SK-N-SH (cell line): Measurements from ENCODE around the gene KRT80. TPM values are rescaled to one million over a fixed set of nuclear protein-coding genes. Genes with fewer than 3 reads are reported as not detected.

Source experiments
- CTCF ChIA-PET: fragments of 300-600, 350-600 bp; formaldehyde crosslinking; extraction: SDS; loops from one replicate; lab custom pipeline; 2021; lab: Yijun Ruan, JAX
- POLR2A ChIA-PET: fragments of 350-600 bp; sonication (Branson Sonifier 250); formaldehyde crosslinking; extraction: SDS; loops from one replicate; lab custom pipeline; 2020; ENCODE audit warnings: antibody characterized with exemption, inconsistent platforms; lab: Yijun Ruan, JAX
- DNase-seq: peaks from one replicate; pipeline ENCODE4 v3.0.0; 2012
- H2AFZ ChIP-seq: fragments of 200-600 bp; sonication (generic); 2 replicates; pipeline ENCODE4 v1.8.1; 2016; ENCODE audit warnings: antibody characterized with exemption, mild to moderate bottlenecking, low read depth
- H3F3A ChIP-seq: fragments of 200-600 bp; sonication (generic); replicated peaks from 2 replicates; pipeline ENCODE3; 2016; ENCODE audit warnings: antibody characterized with exemption, mild to moderate bottlenecking; ENCODE audit not compliant: insufficient read depth
- H3K27ac ChIP-seq, 2 experiments: fragments of 200-500 bp in 1 of 2; fragments of 200-600 bp in 1 of 2; sonication (Bioruptor generic) in 1 of 2; sonication (generic), shearing (Covaris generic) in 1 of 2; 2 replicates each; pipeline versions ENCODE4 v1.5.1 to v1.6.1; 2014 to 2016; ENCODE audit warnings: low read depth in 2 of 2, inconsistent platforms in 1 of 2, low read length in 1 of 2, mild to moderate bottlenecking in 1 of 2, mixed read lengths in 1 of 2
- H3K27me3 ChIP-seq: fragments of 200-600 bp; sonication (generic), shearing (Covaris generic); 2 replicates; pipeline ENCODE4 v1.6.1; 2016; ENCODE audit warnings: mixed run types; ENCODE audit not compliant: insufficient read depth
- H3K36me3 ChIP-seq, 2 experiments: fragments of 200-500 bp in 1 of 2; fragments of 200-600 bp in 1 of 2; sonication (Bioruptor generic) in 1 of 2; sonication (generic) in 1 of 2; replicated peaks in 1 of 2; 2 replicates each; pipeline versions ENCODE3 to v1.5.1; 2014 to 2016; ENCODE audit warnings: low read length in 1 of 2, mild to moderate bottlenecking in 1 of 2; ENCODE audit not compliant: insufficient read depth in 2 of 2, control insufficient read depth in 1 of 2
- H3K4me1 ChIP-seq, 2 experiments: fragments of 200-500 bp in 1 of 2; fragments of 200-600 bp in 1 of 2; sonication (Bioruptor generic) in 1 of 2; sonication (generic), shearing (Covaris generic) in 1 of 2; 2 replicates each; pipeline versions ENCODE4 v1.5.1 to v1.6.1; 2014 to 2016; ENCODE audit warnings: low read depth in 1 of 2, low read length in 1 of 2, mixed run types in 1 of 2; ENCODE audit not compliant: insufficient read depth in 2 of 2, control insufficient read depth in 1 of 2
- H3K4me2 ChIP-seq: fragments of 200-600 bp; sonication (generic), shearing (Covaris generic); 2 replicates; pipeline ENCODE4 v1.6.1; 2017; ENCODE audit warnings: mixed run types
- H3K4me3 ChIP-seq, 2 experiments: fragments of 200-500 bp in 1 of 2; fragments of 200-600 bp in 1 of 2; sonication (Bioruptor generic) in 1 of 2; sonication (generic), shearing (Covaris generic) in 1 of 2; 2 replicates each; pipeline versions ENCODE4 v1.5.1 to v1.8.1; 2014 to 2016; ENCODE audit warnings: low read depth in 2 of 2, inconsistent platforms in 1 of 2, low read length in 1 of 2, mild to moderate bottlenecking in 1 of 2, mixed read lengths in 1 of 2, moderate library complexity in 1 of 2
- H3K79me2 ChIP-seq: fragments of 200-600 bp; sonication (generic); 2 replicates; pipeline ENCODE4 v1.8.1; 2017; ENCODE audit warnings: mild to moderate bottlenecking; ENCODE audit not compliant: insufficient read depth
- H3K9ac ChIP-seq: fragments of 200-600 bp; sonication (generic); 2 replicates; pipeline ENCODE4 v1.6.1; 2017; ENCODE audit warnings: mixed run types
- H3K9me2 ChIP-seq: fragments of 200-600 bp; sonication (generic); 2 replicates; pipeline ENCODE4 v1.6.1; 2017; ENCODE audit warnings: mixed run types
- H3K9me3 ChIP-seq: fragments of 200-600 bp; sonication (generic); 2 replicates; pipeline ENCODE4 v1.6.1; 2017; ENCODE audit warnings: mixed run types, mild to moderate bottlenecking, moderate library complexity
- H4K20me1 ChIP-seq: fragments of 200-600 bp; sonication (generic); 2 replicates; pipeline ENCODE4 v1.6.1; 2017; ENCODE audit warnings: mild to moderate bottlenecking, mixed run types; ENCODE audit not compliant: insufficient read depth
- FOXM1 ChIP-seq: IDR thresholded peaks from 2 replicates; pipeline ENCODE4 v1.4.0; 2012; ENCODE audit warnings: low read depth, mild to moderate bottlenecking
- GABPA ChIP-seq: IDR thresholded peaks from 2 replicates; pipeline ENCODE4 v1.4.0; 2012; ENCODE audit warnings: low read depth, mild to moderate bottlenecking
- GATA2 ChIP-seq: sonication (generic); formaldehyde crosslinking; IDR thresholded peaks from 2 replicates; pipeline ENCODE4 v1.5.0; 2020; ENCODE audit warnings: mild to moderate bottlenecking, missing genetic modification reagents
- MAX ChIP-seq: IDR thresholded peaks from 2 replicates; pipeline ENCODE4 v1.4.0; 2012; ENCODE audit warnings: low read depth
- MXI1 ChIP-seq: IDR thresholded peaks from 2 replicates; pipeline ENCODE4 v1.6.1; 2012; ENCODE audit warnings: mild to moderate bottlenecking, low read depth, low read length, improper control_type of control experiment
- PBX3 ChIP-seq: IDR thresholded peaks from 2 replicates; pipeline ENCODE4; 2012
- POLR2AphosphoS5 ChIP-seq: IDR thresholded peaks from 2 replicates; pipeline ENCODE4 v1.6.1; 2012; ENCODE audit warnings: low read depth, low read length
- RFX5 ChIP-seq: IDR thresholded peaks from 2 replicates; pipeline ENCODE4 v1.6.1; 2012; ENCODE audit warnings: mild to moderate bottlenecking, improper control_type of control experiment, low read length
- TCF12 ChIP-seq: IDR thresholded peaks from 2 replicates; pipeline ENCODE4 v1.4.0; 2012
- WGBS: methylation state at CpG from one replicate; pipeline ENCODE4 v1.1.6; 2017; ENCODE audit warnings: low lambda C conversion rate; 5-methylcytosine and 5-hydroxymethylcytosine counted together
- polyA plus RNA-seq, 3 experiments: library from polyadenylated mRNA; depleted of rRNA; stranded (reverse); fragments of >200 nt; gene quantifications; 2 replicates each; pipeline ENCODE4 v1.2.3, GENCODE V29; 2012

The KRT80 gene
- polyA plus RNA-seq, 1 of the 3 experiments (the other 2 are of a cell fraction), result 14.9 TPM

GRCh38 chr12:52151153-52151836 is 40.5 kb downstream of the KRT80 start:
- DNase-seq, result no peak
- ChIA-PET POLR2A (no interaction called here), CTCF (interaction anchor here (0.6 to 4.7 kb wide), 15 partner anchors 59 to 830 kb away, joined by 3 to 25 read pairs (median 3); no protein-coding TSS in a partner anchor)
- no peaks in the 10 kb centered on the region for H3K36me3 ChIP-seq
- H3K79me2 ChIP-seq, result peaks cover 7% of the 10 kb centered on the region; the same call in 1 of the 2 replicates
- H2AFZ ChIP-seq, result no peak overlapping the region
- no peaks in the 10 kb centered on the region for H3K9me3 ChIP-seq
- WGBS, result 97% methylated on average over 10 of the region's 10 CpGs
- H3K4me3 ChIP-seq, result no peak overlapping the region
- no peak overlapping the region for H3K9ac ChIP-seq
- peaks cover 14 to 34% of the 10 kb centered on the region in 2 experiments; a peak in 3 of 4 replicates for H3K4me1 ChIP-seq
- H3K4me2 ChIP-seq, result no peak overlapping the region
- H3F3A ChIP-seq, result peaks cover 14% of the 10 kb centered on the region
- H3K9me2 ChIP-seq, result no peaks in the 10 kb centered on the region
- H3K27me3 ChIP-seq, result no peaks in the 10 kb centered on the region
- no peaks in the 10 kb centered on the region for H4K20me1 ChIP-seq
- H3K27ac ChIP-seq, result no peak overlapping the region
- no peak for TF ChIP-seq RFX5
- no peak for TF ChIP-seq PBX3
- no peak for TF ChIP-seq MAX
- no peak for TF ChIP-seq GABPA
- TF ChIP-seq GATA2 (CRISPR knock-in tag), result no peak

GRCh38 chr12:52149651-52150241 is 42.1 kb downstream of the KRT80 start:
- 89% methylated on average over 5 of the region's 5 CpGs for WGBS
- POLR2A ChIA-PET, result no interaction called here
- Histone ChIP-seq H3K9me3 (no peaks in the 10 kb centered on the region), H3F3A (peaks cover 14% of the 10 kb centered on the region), H4K20me1 (no peaks in the 10 kb centered on the region), H2AFZ (peak overlapping the region; percentile 63), H3K4me3 (no peak overlapping the region), H3K9me2 (no peaks in the 10 kb centered on the region), H3K36me3 (no peaks in the 10 kb centered on the region), H3K27me3 (no peaks in the 10 kb centered on the region), H3K4me2 (no peak overlapping the region), H3K79me2 (peaks cover 15% of the 10 kb centered on the region; the same call in 1 of the 2 replicates), H3K27ac (peak overlapping the region in 1 of 2 experiments; percentile 91; a peak in 2 of 4 replicates), H3K4me1 (peaks cover 14 to 36% of the 10 kb centered on the region in 2 experiments; a peak in 3 of 4 replicates), H3K9ac (peak overlapping the region; percentile 93; the same call in 1 of the 2 replicates)
- CTCF ChIA-PET, result interaction anchor here (0.6 to 4.7 kb wide), 8 partner anchors 10 to 732 kb away, joined by 3 to 25 read pairs (median 10); no protein-coding TSS in a partner anchor
- peak; percentile 76 for DNase-seq
- no peak for TF ChIP-seq FOXM1
- TF ChIP-seq GABPA, result no peak
- TF ChIP-seq TCF12, result no peak
- no peak for TF ChIP-seq MXI1
- TF ChIP-seq POLR2AphosphoS5, result no peak
- TF ChIP-seq RFX5, result no peak
- no peak for TF ChIP-seq GATA2 (CRISPR knock-in tag)
